HG02678 (cell line): ENCODE measurements around the gene KLC1.

ENCODE experiments used
- ATAC-seq: cut with Tn5 transposase; IDR thresholded peaks from one replicate; pipeline ENCODE4 v1.9.1; 2021; ENCODE audit warnings: mild to moderate bottlenecking, moderate library complexity; ENCODE audit not compliant: unreplicated experiment

The KLC1 gene

DNA sequence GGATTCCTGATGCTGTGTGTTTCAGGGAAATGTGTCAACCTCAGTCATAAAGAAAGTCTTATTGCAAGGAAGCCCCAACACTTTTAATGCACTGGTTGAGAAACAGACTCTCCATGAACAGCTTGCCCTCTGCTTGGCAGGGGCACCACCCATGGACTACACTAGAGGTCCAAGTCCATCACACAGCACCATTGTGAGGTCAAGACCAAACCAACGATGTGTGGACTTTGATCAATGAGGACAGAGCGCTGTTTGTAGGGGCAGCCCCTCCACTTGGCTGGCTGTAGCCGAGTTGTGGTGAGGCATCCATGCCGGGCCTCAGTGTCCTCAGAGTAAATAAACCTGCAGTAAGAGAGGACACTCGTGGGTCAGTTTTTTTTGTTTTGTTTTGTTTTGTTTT is 116.4 kb downstream of the KLC1 start:
- no peak for ATAC-seq

DNA sequence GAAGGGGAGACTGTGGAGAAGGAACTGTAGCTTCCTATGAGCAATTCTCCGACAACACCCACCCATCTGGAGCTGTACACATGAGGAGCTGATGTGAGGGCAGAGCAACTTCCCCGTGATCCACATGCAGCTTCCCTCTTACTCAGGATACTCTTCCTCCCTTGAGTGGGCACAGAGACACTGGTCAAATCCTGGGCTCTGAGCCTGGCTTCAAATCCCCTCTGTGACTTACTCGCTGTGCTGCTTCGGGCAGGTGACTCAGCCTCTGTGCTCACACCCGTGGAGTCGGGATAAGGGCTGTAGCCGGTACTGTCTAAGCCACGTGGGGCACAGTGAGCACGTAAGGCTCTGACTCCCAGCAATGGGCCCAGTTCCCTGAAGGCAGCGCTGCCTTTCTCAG is 117.7 kb downstream of the KLC1 start:
- no peak for ATAC-seq

DNA sequence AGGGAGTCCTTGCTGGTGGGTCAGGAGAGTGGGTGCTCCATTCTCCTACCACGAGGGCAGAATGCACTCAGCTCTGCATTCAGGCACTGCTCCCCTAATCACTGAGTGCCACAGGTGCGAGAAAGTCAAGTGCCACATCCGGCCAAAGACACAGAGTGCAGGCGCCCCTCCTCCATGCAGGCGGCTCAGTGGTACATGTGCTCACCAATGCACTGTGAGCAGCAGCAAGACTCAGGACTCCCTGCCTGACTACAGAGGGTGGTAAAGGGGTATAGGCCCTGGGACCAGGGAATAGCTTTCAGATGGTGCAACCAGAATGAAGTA is 119.5 kb downstream of the KLC1 start:
- no peak for ATAC-seq

DNA sequence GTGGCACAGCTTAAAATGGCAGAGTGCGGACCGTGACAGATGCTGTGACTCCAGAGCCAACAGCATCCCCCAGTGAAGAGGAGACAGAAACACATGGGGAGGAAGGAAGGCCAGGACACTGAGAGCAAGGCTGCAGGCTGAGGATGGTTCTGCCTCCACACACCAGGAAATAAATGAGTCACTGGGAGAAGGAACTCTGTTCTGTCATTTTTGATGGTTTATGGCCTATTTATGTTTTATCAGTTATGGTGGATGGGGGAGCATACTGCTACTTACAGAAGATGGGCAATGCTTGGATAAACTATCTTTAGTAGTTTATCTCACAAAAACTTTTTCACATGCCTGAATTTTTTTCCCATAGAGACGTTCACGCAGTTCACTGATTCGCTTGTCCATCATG is 120.4 kb downstream of the KLC1 start:
- ATAC-seq = no peak

DNA sequence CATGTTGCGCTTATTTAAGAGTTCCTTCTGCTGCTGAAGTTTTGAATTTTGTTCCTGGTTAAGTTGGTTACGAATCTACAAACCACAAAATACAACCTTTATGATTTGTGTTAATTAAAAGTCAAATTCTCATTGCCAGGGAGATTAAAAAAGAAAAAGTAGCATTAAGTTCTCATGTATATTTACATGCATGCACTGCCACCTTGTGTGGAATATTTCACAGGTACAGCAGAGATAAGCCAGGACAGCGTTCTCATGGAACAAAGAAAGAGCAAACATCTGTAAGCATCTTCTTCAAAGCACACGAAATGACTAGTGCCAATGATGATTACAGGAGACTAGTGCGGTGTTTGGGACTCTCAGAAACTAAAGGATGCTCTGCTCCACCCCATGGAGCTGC is 120.8 kb downstream of the KLC1 start:
- ATAC-seq = no peak
